Erythroblast (primary cell): ENCODE measurements around the gene RAB11FIP4.

Experiments
- GATA1 ChIP-seq: IDR thresholded peaks from 2 replicates; pipeline ENCODE4 v1.6.1; 2011; ENCODE audit warnings: low read depth, mild to moderate bottlenecking, control low read depth, low read length, moderate library complexity
- POLR2A ChIP-seq: IDR thresholded peaks from 2 replicates; pipeline ENCODE4 v1.6.1; 2011; ENCODE audit warnings: mild to moderate bottlenecking, low read length

DNA sequence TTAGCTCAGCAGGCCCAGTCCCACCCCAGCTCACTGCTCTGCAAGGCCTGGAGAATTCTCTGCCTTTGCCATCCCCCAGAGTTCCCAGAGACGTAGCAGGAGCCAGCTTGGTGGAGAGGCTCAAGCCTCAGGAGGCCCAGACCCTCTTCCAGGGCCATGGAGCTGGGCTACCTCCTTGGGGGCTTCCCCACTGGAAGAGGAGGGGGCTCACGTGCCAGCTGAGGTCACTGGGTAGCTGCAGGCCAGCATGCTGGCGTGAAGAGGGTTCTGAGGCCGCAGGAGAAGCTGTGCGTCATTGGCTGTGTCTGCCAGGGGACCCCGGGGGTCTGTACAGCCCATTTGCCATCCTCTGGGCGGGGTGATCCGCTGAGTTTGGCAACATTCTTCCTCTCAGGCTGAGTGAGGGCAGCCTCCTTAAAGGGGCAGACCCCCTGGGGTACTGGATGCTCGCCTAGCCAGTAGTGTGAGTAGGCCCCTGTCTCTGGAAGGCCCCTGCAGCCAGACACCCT, 131.6 kb downstream of the RAB11FIP4 start:
- TF ChIP-seq POLR2A (no peak), GATA1 (no peak)
